Neural cell (in vitro differentiated cells): Measurements from ENCODE around the gene CPXM2. TPM values are rescaled to one million over a fixed set of nuclear protein-coding genes. Genes with fewer than 3 reads are reported as not detected.

ENCODE experiments used
- H2AFZ ChIP-seq: fragments of 200-600, 300-800 bp; sonication (generic), shearing (Covaris generic); 2 replicates; pipeline ENCODE4 v1.6.0; 2014; ENCODE audit warnings: low read depth, mild to moderate bottlenecking, antibody characterized with exemption, low read length, moderate library complexity
- H3F3A ChIP-seq: fragments of 200-600 bp; shearing (Covaris generic); 2 replicates; pipeline ENCODE4 v1.6.1; 2016; ENCODE audit warnings: mild to moderate bottlenecking, moderate library complexity, mixed read lengths, antibody characterized with exemption, low read length; ENCODE audit not compliant: insufficient read depth, poor library complexity, severe bottlenecking
- H3K27ac ChIP-seq: fragments of 200-600, 300-800 bp; sonication (generic), shearing (Covaris generic); 2 replicates; pipeline ENCODE4 v1.5.1; 2014; ENCODE audit warnings: mild to moderate bottlenecking, low read length, moderate library complexity
- H3K27me3 ChIP-seq: fragments of 300-800, 200-600 bp; sonication (generic), shearing (Covaris generic); 2 replicates; pipeline ENCODE4 v1.6.0; 2014; ENCODE audit warnings: mild to moderate bottlenecking, low read depth, low read length, moderate library complexity; ENCODE audit not compliant: insufficient read depth
- H3K36me3 ChIP-seq: fragments of 300-800, 200-600 bp; sonication (generic), shearing (Covaris generic); 2 replicates; pipeline ENCODE4 v1.5.1; 2014; ENCODE audit warnings: mild to moderate bottlenecking, antibody characterized with exemption, low read length, moderate library complexity; ENCODE audit not compliant: insufficient read depth
- H3K4me2 ChIP-seq: fragments of 300-800, 200-600 bp; sonication (generic), shearing (Covaris generic); 2 replicates; pipeline ENCODE4 v1.6.0; 2014; ENCODE audit warnings: mild to moderate bottlenecking, low read length
- H3K4me3 ChIP-seq: fragments of 300-800, 200-600 bp; sonication (generic), shearing (Covaris generic); 2 replicates; pipeline ENCODE4 v1.5.1; 2014; ENCODE audit warnings: mild to moderate bottlenecking, low read length, moderate library complexity
- H3K79me2 ChIP-seq: fragments of 200-600 bp; shearing (Covaris generic); replicated peaks from 2 replicates; pipeline ENCODE4 v1.6.0; 2014; ENCODE audit warnings: mild to moderate bottlenecking, low read length, moderate library complexity; ENCODE audit not compliant: insufficient read depth
- H3K9ac ChIP-seq: fragments of 300-800, 200-600 bp; sonication (generic), shearing (Covaris generic); 2 replicates; pipeline ENCODE4 v1.6.1; 2016; ENCODE audit warnings: mild to moderate bottlenecking, low read length, mixed read lengths
- H3K9me2 ChIP-seq: fragments of 200-600 bp; shearing (Covaris generic); 2 replicates; pipeline ENCODE4 v1.6.1; 2016; ENCODE audit warnings: mild to moderate bottlenecking, low read length, mixed read lengths; ENCODE audit not compliant: insufficient read depth
- H3K9me3 ChIP-seq: fragments of 200-600, 300-800 bp; sonication (generic), shearing (Covaris generic); 2 replicates; pipeline ENCODE4 v1.6.1; 2016; ENCODE audit warnings: mild to moderate bottlenecking, mixed run types, low read length, moderate library complexity, mixed read lengths
- H4K20me1 ChIP-seq: fragments of 200-600 bp; shearing (Covaris generic); 2 replicates; pipeline ENCODE4 v1.6.1; 2016; ENCODE audit warnings: mild to moderate bottlenecking, mixed run types; ENCODE audit not compliant: insufficient read depth
- EP300 ChIP-seq: fragments of 450-650 bp; conservative IDR thresholded peaks from 2 replicates; pipeline ENCODE4 v1.6.1; 2014; ENCODE audit warnings: antibody characterized with exemption, mild to moderate bottlenecking, moderate library complexity; ENCODE audit not compliant: poor library complexity, severe bottlenecking
- EZH2 ChIP-seq: fragments of 200-600, 300-800 bp; shearing (Covaris generic), sonication (generic); IDR thresholded peaks from 2 replicates; pipeline ENCODE4 v1.6.1; 2014; ENCODE audit warnings: antibody characterized with exemption, low read length, borderline replicate concordance, mild to moderate bottlenecking; ENCODE audit not compliant: insufficient read depth, poor library complexity, severe bottlenecking
- MXI1 ChIP-seq: fragments of 450-650 bp; conservative IDR thresholded peaks from 2 replicates; pipeline ENCODE4 v1.6.1; 2014; ENCODE audit warnings: antibody characterized with exemption, mild to moderate bottlenecking; ENCODE audit not compliant: poor library complexity, severe bottlenecking
- POLR2AphosphoS5 ChIP-seq: IDR thresholded peaks from 2 replicates; pipeline ENCODE4 v1.6.1; 2012
- RAD21 ChIP-seq: fragments of 450-650 bp; conservative IDR thresholded peaks from 2 replicates; pipeline ENCODE4 v1.6.1; 2014; ENCODE audit warnings: antibody characterized with exemption, mild to moderate bottlenecking, moderate library complexity
- SMC3 ChIP-seq: fragments of 450-650 bp; conservative IDR thresholded peaks from 2 replicates; pipeline ENCODE4 v1.6.1; 2014; ENCODE audit warnings: antibody characterized with exemption, mild to moderate bottlenecking, moderate library complexity; ENCODE audit not compliant: poor library complexity
- TAF1 ChIP-seq: IDR thresholded peaks from 2 replicates; pipeline ENCODE4 v1.6.1; 2012; ENCODE audit warnings: low read depth
- polyA plus RNA-seq: library from polyadenylated mRNA; depleted of rRNA; stranded (reverse); fragments of >200 nt; gene quantifications from 2 replicates; pipeline ENCODE4 v1.2.3, GENCODE V29; 2014
- TF ChIP-seq, protein P1 (sequence below): IDR thresholded peaks from 2 replicates; pipeline ENCODE4 v1.6.1; 2012; ENCODE audit warnings: borderline replicate concordance
- TF ChIP-seq, protein P2 (sequence below): fragments of 450-650 bp; IDR thresholded peaks from 2 replicates; pipeline ENCODE4 v1.5.1; 2014; ENCODE audit warnings: antibody characterized with exemption, mild to moderate bottlenecking, moderate library complexity; ENCODE audit not compliant: poor library complexity, severe bottlenecking

The CPXM2 gene
- polyA plus RNA-seq, 1 donor from 2014 or later, result not detected

DNA sequence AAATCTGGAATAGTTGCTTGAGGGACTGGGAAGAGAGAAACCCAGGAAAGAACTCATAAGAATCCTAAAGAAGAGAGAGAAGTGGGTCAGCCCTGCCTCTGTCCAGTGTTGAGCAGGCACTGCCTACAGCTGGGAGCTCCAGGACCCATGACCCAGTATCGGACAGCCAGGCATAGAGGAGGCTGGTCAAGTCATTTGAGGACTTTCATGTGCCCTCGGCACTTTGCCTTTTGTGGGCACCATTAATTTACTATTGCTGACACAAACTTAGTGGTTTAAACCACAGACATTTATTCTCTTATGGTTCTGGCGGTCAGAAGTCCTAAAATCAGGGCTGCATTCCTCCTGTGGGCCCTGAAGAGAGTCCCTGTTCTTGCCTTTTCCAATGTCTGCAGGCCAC is 60.3 kb downstream of the CPXM2 start:
- no peaks in the 10 kb centered on the region for H3K27me3 ChIP-seq
- H3K9me2 ChIP-seq, result no peaks in the 10 kb centered on the region
- H3K27ac ChIP-seq, result no peak overlapping the region
- H3K36me3 ChIP-seq, result no peaks in the 10 kb centered on the region
- no peak overlapping the region for H3K4me2 ChIP-seq
- no peak overlapping the region for H2AFZ ChIP-seq
- no peak for TF ChIP-seq RAD21
- TF ChIP-seq, protein P1, sequence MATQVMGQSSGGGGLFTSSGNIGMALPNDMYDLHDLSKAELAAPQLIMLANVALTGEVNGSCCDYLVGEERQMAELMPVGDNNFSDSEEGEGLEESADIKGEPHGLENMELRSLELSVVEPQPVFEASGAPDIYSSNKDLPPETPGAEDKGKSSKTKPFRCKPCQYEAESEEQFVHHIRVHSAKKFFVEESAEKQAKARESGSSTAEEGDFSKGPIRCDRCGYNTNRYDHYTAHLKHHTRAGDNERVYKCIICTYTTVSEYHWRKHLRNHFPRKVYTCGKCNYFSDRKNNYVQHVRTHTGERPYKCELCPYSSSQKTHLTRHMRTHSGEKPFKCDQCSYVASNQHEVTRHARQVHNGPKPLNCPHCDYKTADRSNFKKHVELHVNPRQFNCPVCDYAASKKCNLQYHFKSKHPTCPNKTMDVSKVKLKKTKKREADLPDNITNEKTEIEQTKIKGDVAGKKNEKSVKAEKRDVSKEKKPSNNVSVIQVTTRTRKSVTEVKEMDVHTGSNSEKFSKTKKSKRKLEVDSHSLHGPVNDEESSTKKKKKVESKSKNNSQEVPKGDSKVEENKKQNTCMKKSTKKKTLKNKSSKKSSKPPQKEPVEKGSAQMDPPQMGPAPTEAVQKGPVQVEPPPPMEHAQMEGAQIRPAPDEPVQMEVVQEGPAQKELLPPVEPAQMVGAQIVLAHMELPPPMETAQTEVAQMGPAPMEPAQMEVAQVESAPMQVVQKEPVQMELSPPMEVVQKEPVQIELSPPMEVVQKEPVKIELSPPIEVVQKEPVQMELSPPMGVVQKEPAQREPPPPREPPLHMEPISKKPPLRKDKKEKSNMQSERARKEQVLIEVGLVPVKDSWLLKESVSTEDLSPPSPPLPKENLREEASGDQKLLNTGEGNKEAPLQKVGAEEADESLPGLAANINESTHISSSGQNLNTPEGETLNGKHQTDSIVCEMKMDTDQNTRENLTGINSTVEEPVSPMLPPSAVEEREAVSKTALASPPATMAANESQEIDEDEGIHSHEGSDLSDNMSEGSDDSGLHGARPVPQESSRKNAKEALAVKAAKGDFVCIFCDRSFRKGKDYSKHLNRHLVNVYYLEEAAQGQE, result no peak
- TF ChIP-seq, protein P2, sequence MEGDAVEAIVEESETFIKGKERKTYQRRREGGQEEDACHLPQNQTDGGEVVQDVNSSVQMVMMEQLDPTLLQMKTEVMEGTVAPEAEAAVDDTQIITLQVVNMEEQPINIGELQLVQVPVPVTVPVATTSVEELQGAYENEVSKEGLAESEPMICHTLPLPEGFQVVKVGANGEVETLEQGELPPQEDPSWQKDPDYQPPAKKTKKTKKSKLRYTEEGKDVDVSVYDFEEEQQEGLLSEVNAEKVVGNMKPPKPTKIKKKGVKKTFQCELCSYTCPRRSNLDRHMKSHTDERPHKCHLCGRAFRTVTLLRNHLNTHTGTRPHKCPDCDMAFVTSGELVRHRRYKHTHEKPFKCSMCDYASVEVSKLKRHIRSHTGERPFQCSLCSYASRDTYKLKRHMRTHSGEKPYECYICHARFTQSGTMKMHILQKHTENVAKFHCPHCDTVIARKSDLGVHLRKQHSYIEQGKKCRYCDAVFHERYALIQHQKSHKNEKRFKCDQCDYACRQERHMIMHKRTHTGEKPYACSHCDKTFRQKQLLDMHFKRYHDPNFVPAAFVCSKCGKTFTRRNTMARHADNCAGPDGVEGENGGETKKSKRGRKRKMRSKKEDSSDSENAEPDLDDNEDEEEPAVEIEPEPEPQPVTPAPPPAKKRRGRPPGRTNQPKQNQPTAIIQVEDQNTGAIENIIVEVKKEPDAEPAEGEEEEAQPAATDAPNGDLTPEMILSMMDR, result no peak
- no peak for TF ChIP-seq EP300
- no peak for TF ChIP-seq TAF1
- TF ChIP-seq EZH2, result no peak
- no peak for TF ChIP-seq POLR2AphosphoS5
- H3K9ac ChIP-seq, result no peak overlapping the region
- H3K4me3 ChIP-seq, result no peak overlapping the region
- H4K20me1 ChIP-seq, result no peaks in the 10 kb centered on the region
- H3F3A ChIP-seq, result no peaks in the 10 kb centered on the region
- no peaks in the 10 kb centered on the region for H3K79me2 ChIP-seq
- H3K9me3 ChIP-seq, result no peaks in the 10 kb centered on the region

DNA sequence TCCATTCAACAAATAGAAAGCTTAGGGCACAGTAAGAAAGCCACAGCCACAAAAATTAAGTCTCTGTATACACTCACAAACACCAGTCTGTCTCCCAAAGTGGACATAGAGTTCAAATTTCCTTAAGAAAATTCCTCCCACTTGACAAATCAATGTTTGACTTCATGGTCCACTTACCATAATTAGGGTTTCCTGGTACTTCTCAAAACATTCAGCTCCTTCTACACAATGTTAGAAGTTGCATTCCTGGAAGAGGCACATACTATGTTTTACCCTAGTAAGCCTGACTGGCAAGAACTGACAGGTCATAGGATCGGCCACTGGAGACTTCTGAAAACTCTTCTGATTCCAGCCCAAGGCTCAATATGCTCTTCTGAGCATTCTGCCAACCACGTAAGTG is 70.5 kb downstream of the CPXM2 start:
- no peak overlapping the region for H3K4me2 ChIP-seq
- H2AFZ ChIP-seq, result no peak overlapping the region
- no peaks in the 10 kb centered on the region for H4K20me1 ChIP-seq
- H3K36me3 ChIP-seq, result no peaks in the 10 kb centered on the region
- H3K4me3 ChIP-seq, result no peak overlapping the region
- no peaks in the 10 kb centered on the region for H3F3A ChIP-seq
- no peak for TF ChIP-seq MXI1
- H3K27ac ChIP-seq, result no peak overlapping the region
- no peak overlapping the region for H3K9ac ChIP-seq
- no peaks in the 10 kb centered on the region for H3K79me2 ChIP-seq
- H3K9me2 ChIP-seq, result no peaks in the 10 kb centered on the region
- H3K9me3 ChIP-seq, result no peaks in the 10 kb centered on the region
- H3K27me3 ChIP-seq, result no peaks in the 10 kb centered on the region

DNA sequence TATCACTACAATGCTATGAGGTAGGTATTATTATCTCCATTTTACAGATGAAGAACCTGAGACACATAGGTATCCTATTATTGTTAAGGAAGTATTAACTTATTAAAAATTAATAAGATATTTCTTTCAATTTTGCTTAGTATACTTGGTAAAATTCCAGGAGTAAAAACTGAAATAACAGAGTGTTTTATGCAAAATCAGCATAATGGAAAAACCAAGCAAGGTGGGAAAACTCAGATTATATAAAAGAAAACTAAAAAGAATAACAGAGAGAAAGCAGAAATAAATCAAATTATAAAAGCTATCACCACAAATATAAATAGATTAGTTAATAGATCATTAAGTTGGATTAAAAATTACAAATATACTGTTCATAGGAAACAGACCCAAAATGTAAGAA is 82.0 kb downstream of the CPXM2 start:
- Histone ChIP-seq H3K9me3 (no peaks in the 10 kb centered on the region), H3K36me3 (no peaks in the 10 kb centered on the region), H3K9ac (no peak overlapping the region), H2AFZ (no peak overlapping the region), H3K27ac (no peak overlapping the region), H3K27me3 (no peaks in the 10 kb centered on the region), H3K79me2 (no peaks in the 10 kb centered on the region), H4K20me1 (no peaks in the 10 kb centered on the region), H3K4me3 (no peak overlapping the region), H3F3A (no peaks in the 10 kb centered on the region), H3K9me2 (no peaks in the 10 kb centered on the region), H3K4me2 (no peak overlapping the region)
- no peak for TF ChIP-seq EP300
- TF ChIP-seq, protein P1, result no peak
- TF ChIP-seq TAF1, result no peak
- TF ChIP-seq MXI1, result no peak
- TF ChIP-seq, protein P2, result no peak
- TF ChIP-seq SMC3, result no peak
- no peak for TF ChIP-seq EZH2
- no peak for TF ChIP-seq POLR2AphosphoS5
